Activated CD8-positive, alpha-beta memory T cell treated with anti-CD3 and anti-CD28 coated beads, Interleukin-2, amount 50 U/mL, for 24 hours (primary cell): Measurements from ENCODE around the gene FCMR.
A peak's percentile ranks its signal among the peaks of the same experiment; 100 is the strongest.
"Not testable (repeated sequence)": the region's sequence is repeated elsewhere in the genome, so short reads cannot be mapped to it uniquely, and the experiment has no call there.

Experiments
- DNase-seq: peaks from one replicate; pipeline ENCODE4 v3.0.0-alpha.2; 2020; ENCODE audit errors: extremely low read depth

FCMR gene

GRCh38 chr1:206875752-206876377 lies 45.9 kb downstream of the FCMR start:
- DNase-seq = no peak

- no peak for DNase-seq
These were observed 48.0 kb downstream of the FCMR start for GRCh38 chr1:206873603-206874188.

GRCh38 chr1:206872139-206872538 lies 49.6 kb downstream of the FCMR start:
- DNase-seq = no peak

GRCh38 chr1:206868264-206868663 lies 53.5 kb downstream of the FCMR start:
- no peak for DNase-seq

GRCh38 chr1:206867716-206868115 lies 54.0 kb downstream of the FCMR start:
- no peak for DNase-seq

GRCh38 chr1:206867239-206867638 lies 54.5 kb downstream of the FCMR start:
- no peak for DNase-seq

- DNase-seq = no peak
These were observed 55.7 kb downstream of the FCMR start for GRCh38 chr1:206866062-206866461.

- peak; percentile 78 for DNase-seq
These were observed 56.6 kb downstream of the FCMR start, which contains the start of gene IL20 for GRCh38 chr1:206864939-206865671. IL20 (plus strand) TSS chr1:206865623; CDS start chr1:206865853, 230 bp downstream.

- no peak for DNase-seq
These were observed 58.5 kb downstream of the FCMR start for GRCh38 chr1:206863266-206863665.

- no peak for DNase-seq
These were observed 61.6 kb downstream of the FCMR start for GRCh38 chr1:206860165-206860564.

GRCh38 chr1:206859082-206859521 lies 62.6 kb downstream of the FCMR start:
- no peak for DNase-seq

GRCh38 chr1:206856674-206857464 lies 64.9 kb downstream of the FCMR start:
- no peak for DNase-seq

- no peak for DNase-seq
These were observed 65.9 kb downstream of the FCMR start for GRCh38 chr1:206855859-206856258.

- DNase-seq = no peak
These were observed 67.2 kb downstream of the FCMR start for GRCh38 chr1:206854401-206855129.

- not testable (repeated sequence) for DNase-seq
These were observed 68.0 kb downstream of the FCMR start for GRCh38 chr1:206853696-206854095.
